Parathyroid adenoma (tissue), 2 donors: ENCODE data around the gene TPX2.

Experiments
- H2AFZ ChIP-seq: fragments of 300-600 bp; sonication (generic); one replicate; pipeline ENCODE4 v1.7.0; 2017; ENCODE audit warnings: antibody characterized with exemption, mild to moderate bottlenecking
- H3K27ac ChIP-seq: fragments of 300-600 bp; sonication (generic); one replicate; pipeline ENCODE4 v1.7.0; 2017
- H3K27me3 ChIP-seq: fragments of 300-600 bp; sonication (generic); one replicate; pipeline ENCODE4 v1.7.0; 2017; ENCODE audit warnings: low read length; ENCODE audit not compliant: control insufficient read depth, insufficient read depth
- H3K36me3 ChIP-seq: fragments of 300-600 bp; sonication (generic); one replicate; pipeline ENCODE4 v1.7.0; 2017; ENCODE audit warnings: low read length; ENCODE audit not compliant: control insufficient read depth, insufficient read depth
- H3K4me1 ChIP-seq: fragments of 300-600 bp; sonication (generic); one replicate; pipeline ENCODE4 v1.7.0; 2017; ENCODE audit warnings: control low read depth
- H3K4me2 ChIP-seq: fragments of 300-600 bp; sonication (generic); one replicate; pipeline ENCODE4 v1.7.0; 2017; ENCODE audit warnings: low read length
- H3K4me3 ChIP-seq: fragments of 300-600 bp; sonication (generic); one replicate; pipeline ENCODE4 v1.7.0; 2017; ENCODE audit warnings: low read depth, low read length
- H3K79me2 ChIP-seq: fragments of 300-600 bp; sonication (generic); one replicate; pipeline ENCODE4 v1.7.0; 2017; ENCODE audit warnings: control low read depth
- H3K9ac ChIP-seq: fragments of 300-600 bp; sonication (generic); one replicate; pipeline ENCODE4 v1.7.0; 2017; ENCODE audit warnings: mild to moderate bottlenecking
- H3K9me3 ChIP-seq: fragments of 300-600 bp; sonication (generic); one replicate; pipeline ENCODE4 v1.7.0; 2017; ENCODE audit warnings: low read length; ENCODE audit not compliant: control insufficient read depth
- TF ChIP-seq, protein P1 (sequence below): fragments of 300-600 bp; sonication (generic); IDR thresholded peaks from one replicate; pipeline ENCODE4 v1.7.0; 2017; ENCODE audit warnings: antibody characterized with exemption, mild to moderate bottlenecking
- donor health status: primary hyperparathyroidism.

The TPX2 gene

DNA sequence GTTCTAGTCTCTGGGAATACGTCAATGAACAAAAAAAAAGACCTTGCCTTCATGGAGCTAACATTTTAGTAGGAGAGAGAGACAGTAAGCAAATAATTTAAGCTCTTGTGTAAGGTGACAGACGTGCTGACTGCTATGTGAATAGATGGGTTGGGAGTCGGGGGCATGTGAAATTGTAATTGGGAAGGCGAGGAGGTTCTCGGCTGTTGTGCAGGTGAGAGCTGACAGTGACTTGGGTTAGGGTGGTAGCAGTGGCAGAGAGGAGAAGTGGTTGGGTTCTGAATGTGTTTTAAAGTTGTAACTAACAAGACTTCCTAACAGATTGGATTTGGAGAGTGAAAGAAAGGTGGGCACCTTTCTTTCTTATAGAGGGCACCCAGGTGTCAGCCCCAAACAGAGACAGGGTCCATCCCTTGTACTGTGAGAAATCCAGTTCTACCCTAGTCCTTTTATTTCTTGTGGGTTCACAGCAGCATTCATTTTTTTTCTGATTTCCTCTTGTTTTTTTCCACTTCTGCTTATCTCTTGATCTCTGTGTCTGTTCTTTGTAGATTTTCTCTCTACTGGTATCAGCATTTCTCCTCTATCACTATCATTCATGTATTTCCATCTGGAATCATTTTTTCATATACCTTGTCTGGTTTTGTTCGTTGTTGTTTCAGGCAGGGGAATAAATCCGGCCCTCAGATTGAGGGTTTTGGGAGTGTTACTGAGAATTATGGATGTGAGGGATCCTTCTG, 64.6 kb downstream of the TPX2 start:
- Histone ChIP-seq H3K27me3 (no peaks in the 10 kb centered on the region), H3K4me1 (peaks cover 22% of the 10 kb centered on the region), H2AFZ (peak overlapping the region; percentile 45), H3K4me3 (no peak overlapping the region), H3K4me2 (no peak overlapping the region), H3K9ac (no peak overlapping the region), H3K36me3 (no peaks in the 10 kb centered on the region), H3K9me3 (no peaks in the 10 kb centered on the region), H3K79me2 (no peaks in the 10 kb centered on the region), H3K27ac (no peak overlapping the region)
- TF ChIP-seq, protein P1, sequence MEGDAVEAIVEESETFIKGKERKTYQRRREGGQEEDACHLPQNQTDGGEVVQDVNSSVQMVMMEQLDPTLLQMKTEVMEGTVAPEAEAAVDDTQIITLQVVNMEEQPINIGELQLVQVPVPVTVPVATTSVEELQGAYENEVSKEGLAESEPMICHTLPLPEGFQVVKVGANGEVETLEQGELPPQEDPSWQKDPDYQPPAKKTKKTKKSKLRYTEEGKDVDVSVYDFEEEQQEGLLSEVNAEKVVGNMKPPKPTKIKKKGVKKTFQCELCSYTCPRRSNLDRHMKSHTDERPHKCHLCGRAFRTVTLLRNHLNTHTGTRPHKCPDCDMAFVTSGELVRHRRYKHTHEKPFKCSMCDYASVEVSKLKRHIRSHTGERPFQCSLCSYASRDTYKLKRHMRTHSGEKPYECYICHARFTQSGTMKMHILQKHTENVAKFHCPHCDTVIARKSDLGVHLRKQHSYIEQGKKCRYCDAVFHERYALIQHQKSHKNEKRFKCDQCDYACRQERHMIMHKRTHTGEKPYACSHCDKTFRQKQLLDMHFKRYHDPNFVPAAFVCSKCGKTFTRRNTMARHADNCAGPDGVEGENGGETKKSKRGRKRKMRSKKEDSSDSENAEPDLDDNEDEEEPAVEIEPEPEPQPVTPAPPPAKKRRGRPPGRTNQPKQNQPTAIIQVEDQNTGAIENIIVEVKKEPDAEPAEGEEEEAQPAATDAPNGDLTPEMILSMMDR, result no peak

DNA sequence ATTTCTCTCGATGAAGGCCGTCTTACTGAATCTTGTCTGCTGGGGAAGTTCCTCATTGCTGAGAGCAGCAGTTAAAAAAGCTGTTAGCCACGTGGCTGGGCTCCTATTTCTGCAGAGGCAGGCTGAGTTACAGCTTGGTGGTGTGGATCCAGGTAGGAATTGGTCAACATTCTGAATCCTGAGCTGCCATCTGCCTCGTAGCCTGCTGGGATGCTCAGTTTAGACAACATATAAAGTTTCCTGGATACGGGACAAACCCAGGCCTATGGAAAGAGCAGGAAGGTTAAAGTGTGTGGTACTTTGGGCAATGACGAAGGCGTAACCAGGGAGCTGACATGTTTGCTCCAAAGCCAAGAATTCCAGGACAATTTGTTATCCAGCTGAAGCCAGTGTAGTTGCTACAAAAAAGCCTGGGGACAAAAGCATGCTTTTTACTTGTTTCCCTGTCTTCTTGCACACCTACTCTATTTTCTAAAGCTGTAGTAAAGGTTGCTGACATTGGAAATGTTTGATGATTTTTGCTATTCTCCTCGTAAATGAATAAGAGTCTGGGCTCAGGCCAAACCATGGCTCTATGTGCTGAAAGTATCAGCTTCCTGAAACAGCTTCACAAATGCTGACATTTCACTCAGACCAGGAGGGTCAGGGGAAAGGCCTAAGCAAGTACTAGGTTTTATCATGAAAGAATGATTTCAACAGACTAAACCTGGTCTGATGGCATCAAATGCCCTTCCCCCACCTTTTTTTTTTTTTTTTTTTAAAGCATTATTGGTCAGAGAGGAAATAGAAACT, 67.7 kb downstream of the TPX2 start:
- Histone ChIP-seq H2AFZ (peak overlapping the region; percentile 44), H3K36me3 (no peaks in the 10 kb centered on the region), H3K27me3 (no peaks in the 10 kb centered on the region), H3K27ac (peak overlapping the region; percentile 25), H3K4me3 (no peak overlapping the region), H3K9ac (no peak overlapping the region), H3K4me2 (no peak overlapping the region), H3K9me3 (no peaks in the 10 kb centered on the region), H3K79me2 (no peaks in the 10 kb centered on the region), H3K4me1 (peaks cover 22% of the 10 kb centered on the region)
- TF ChIP-seq, protein P1, result no peak

DNA sequence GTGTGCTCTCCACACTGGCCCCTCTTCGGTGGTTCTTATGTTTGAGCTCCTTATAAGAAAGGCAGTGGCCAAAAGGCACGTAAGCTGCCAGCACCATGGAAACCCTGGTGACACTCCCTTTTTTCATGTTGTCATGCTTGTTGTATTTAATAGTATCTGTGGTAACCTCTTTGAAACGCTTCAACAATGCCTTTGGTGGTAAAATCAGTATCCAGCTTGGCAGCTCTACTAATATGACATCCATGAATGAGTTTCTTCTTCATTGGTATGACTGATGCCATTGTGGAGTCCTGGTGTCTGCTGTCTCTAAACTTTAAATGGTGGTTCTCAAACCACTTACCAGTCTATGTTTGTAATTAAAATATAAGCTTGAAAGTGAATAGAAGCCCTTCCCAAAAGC, 69.4 kb downstream of the TPX2 start:
- Histone ChIP-seq H3K36me3 (no peaks in the 10 kb centered on the region), H3K9ac (no peak overlapping the region), H3K4me1 (peaks cover 25% of the 10 kb centered on the region), H3K27me3 (no peaks in the 10 kb centered on the region), H2AFZ (no peak overlapping the region), H3K4me3 (no peak overlapping the region), H3K79me2 (no peaks in the 10 kb centered on the region), H3K9me3 (no peaks in the 10 kb centered on the region), H3K27ac (no peak overlapping the region), H3K4me2 (no peak overlapping the region)
- TF ChIP-seq, protein P1, result no peak

DNA sequence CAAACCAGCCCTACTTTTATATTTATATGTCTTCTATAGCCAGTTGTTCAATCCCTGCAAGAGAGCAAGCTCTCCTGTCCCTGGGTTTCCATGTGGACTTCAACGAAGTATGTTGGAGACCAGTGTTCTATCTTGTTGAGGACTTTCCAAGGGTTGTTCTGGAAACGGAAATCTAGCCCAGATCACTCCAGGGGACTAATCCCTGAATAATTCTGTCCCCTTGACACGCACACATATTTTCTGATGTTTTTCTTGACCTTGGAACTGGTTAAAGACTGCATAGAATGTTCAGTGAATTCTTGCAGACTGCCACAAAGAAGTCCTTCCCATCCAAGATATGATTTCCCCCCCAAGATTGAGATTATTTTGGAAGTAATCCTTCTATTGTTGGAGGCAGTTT, 70.6 kb downstream of the TPX2 start:
- no peaks in the 10 kb centered on the region for H3K36me3 ChIP-seq
- H3K9me3 ChIP-seq, result no peaks in the 10 kb centered on the region
- H3K27ac ChIP-seq, result no peak overlapping the region
- no peaks in the 10 kb centered on the region for H3K79me2 ChIP-seq
- TF ChIP-seq, protein P1, result no peak
- no peaks in the 10 kb centered on the region for H3K27me3 ChIP-seq
- peaks cover 16% of the 10 kb centered on the region for H3K4me1 ChIP-seq
- no peak overlapping the region for H3K9ac ChIP-seq
- H3K4me3 ChIP-seq, result no peak overlapping the region
- H2AFZ ChIP-seq, result no peak overlapping the region
- no peak overlapping the region for H3K4me2 ChIP-seq
